HG02943 (cell line): ENCODE measurements around the gene ANAPC7.
"Not testable (repeated sequence)": the region's sequence is repeated elsewhere in the genome, so short reads cannot be mapped to it uniquely, and the experiment has no call there.

ENCODE experiments used
- ATAC-seq: cut with Tn5 transposase; IDR thresholded peaks from one replicate; pipeline ENCODE4 v1.9.1; 2021; ENCODE audit warnings: mild to moderate bottlenecking, low read depth, moderate library complexity; ENCODE audit not compliant: unreplicated experiment

ANAPC7 gene

DNA sequence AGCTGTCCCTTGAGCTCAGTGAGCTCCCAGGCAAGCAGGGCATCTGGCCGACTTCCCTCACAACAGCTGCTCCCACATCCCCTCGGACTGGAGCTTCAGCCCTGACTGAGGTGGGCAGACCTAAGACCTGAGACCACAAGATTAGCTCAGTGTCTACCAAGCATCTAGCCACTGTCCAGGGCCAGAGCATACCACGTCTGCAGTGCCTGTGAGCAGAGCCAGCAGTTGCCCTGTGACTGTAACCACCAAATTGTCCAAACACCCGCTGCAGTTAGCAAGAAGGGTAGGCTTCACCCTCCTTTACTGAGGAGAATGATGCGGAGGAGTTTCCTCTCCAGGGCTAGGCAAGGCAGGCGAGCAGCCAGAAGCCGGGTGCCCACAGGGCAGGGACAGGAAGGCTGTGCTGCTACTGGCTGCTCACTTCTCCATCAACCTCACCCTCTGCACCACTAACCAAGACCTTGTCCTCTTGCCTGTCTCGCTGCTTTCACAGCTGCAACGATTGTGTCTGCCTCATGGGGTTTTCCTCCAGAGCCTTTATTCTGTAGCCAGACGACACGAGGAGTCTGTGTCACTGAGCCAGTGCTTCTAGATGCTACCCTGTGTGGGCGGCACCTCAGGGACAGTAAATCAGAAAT lies 53.9 kb downstream of the ANAPC7 start:
- ATAC-seq: no peak

DNA sequence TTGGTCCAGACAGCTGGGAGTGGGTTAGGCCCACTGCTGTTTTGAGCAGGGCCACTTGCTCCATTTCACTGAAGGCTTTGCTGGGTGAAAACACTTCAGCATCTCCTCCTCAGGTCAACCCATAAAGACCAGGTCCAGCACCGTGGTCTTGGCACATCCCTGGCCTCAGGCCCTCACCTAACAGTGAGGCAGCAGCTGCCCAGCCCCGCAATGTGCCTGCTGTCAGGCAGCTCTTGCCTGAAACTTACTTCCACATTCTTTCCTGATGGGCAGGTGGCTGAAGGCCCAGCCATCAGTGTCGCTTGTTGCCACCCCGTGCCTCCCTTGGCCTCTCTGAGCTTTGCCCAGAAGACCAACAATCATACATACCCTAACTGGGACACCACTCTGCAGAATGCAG lies 54.4 kb downstream of the ANAPC7 start:
- ATAC-seq: no peak

DNA sequence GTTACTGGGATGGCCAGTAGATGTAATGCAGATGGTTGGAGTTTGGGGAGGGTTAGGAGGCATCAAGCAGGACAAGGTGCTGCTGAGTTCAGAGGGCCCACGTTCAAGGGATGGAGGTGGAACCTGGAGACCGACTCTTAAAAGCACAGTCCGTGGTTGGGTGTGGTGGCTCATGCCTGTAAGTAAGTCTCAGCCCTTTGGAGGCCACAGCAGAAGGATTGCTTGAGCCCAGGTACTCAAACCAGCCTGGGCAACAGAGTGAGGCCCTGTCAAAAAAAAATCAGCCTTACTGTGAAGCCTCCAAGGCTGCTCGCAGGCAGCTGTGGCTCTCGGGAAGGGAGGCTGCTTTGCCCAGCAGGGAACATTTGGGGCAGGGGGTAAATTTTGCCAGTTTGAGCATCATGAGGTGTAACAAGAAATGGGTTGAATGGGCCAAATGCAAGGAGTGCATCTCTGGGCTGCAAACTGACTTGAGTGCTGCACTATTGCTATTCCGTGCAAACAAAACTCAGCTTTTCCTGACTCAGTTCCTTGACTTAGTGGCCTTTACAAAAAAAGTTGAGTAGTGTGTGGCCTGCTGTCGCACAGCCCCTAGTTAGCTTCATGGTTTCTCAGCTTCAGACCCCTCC lies 55.0 kb downstream of the ANAPC7 start:
- ATAC-seq: no peak

DNA sequence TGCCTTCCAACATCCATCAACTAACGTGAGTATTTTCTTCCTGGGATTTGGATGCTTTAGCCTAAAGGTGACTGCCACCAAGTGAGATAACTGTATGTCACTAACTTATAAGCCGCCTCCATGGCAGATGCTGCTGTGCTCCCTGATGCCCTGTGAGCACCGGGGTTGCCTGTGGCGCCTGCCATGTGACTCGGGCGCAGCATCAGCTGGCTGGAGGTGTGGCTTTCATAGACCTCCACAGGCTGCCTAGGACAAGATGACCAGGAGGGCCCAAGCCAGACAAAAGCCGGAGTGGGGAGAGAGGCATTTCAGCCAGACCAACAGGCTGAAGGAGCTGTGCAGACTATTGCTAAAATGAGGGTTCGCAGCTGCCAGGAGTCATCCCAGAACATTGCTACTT lies 55.7 kb downstream of the ANAPC7 start:
- no peak for ATAC-seq

DNA sequence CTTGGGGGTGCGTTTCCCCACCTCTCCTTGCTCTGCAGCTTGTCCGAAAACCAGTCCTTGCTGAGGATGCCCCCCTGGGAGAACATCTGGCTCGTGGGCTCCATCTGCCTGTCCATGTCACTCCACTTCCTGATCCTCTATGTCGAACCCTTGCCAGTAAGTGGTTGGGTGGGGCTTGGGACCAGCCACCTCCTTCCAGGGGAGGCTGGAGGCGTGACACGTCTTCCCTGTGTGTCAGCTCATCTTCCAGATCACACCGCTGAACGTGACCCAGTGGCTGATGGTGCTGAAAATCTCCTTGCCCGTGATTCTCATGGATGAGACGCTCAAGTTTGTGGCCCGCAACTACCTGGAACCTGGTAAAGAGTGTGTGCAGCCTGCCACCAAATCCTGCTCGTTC lies 57.5 kb downstream of the ANAPC7 start:
- no peak for ATAC-seq

DNA sequence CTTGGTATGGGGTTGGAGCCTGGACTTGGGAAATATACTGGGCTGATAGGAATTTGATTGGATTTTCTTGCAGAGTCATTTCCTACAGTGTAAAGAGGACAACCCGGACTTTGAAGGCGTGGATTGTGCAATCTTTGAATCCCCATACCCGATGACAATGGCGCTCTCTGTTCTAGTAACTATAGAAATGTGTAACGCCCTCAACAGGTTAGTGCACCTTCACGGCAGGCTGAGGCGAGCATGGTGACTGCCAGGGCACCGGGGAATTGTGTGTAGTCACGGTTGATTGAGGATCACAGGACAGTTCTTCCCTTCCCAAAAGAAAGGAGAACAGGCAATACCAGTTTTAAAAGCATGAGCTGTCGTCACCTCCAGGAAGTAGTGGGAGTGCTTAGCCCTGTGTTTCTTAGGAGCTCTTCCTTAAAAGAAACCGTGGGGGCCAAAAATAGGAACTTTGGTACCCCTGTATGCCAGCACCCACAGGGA lies 58.3 kb downstream of the ANAPC7 start:
- no peak for ATAC-seq

DNA sequence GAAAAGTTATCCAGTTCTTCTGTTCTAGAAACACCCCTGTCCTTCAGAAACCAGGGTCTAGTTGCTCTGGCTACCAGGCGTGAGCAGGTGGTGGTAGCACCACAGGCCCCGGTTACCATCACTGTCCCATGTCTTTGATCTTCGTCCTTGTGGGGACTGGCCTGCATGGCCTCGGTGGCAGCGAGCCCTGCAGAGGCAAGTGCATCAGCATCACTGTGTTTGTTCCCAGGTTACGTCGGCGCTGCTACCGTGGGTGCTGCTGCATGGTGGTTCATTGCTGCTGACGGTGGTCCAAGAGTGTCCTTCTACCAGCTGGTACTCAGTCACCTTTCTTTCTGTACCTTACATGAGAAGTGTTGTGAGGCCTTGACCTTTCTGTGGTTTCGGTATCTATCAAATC lies 58.9 kb downstream of the ANAPC7 start:
- ATAC-seq: no peak

DNA sequence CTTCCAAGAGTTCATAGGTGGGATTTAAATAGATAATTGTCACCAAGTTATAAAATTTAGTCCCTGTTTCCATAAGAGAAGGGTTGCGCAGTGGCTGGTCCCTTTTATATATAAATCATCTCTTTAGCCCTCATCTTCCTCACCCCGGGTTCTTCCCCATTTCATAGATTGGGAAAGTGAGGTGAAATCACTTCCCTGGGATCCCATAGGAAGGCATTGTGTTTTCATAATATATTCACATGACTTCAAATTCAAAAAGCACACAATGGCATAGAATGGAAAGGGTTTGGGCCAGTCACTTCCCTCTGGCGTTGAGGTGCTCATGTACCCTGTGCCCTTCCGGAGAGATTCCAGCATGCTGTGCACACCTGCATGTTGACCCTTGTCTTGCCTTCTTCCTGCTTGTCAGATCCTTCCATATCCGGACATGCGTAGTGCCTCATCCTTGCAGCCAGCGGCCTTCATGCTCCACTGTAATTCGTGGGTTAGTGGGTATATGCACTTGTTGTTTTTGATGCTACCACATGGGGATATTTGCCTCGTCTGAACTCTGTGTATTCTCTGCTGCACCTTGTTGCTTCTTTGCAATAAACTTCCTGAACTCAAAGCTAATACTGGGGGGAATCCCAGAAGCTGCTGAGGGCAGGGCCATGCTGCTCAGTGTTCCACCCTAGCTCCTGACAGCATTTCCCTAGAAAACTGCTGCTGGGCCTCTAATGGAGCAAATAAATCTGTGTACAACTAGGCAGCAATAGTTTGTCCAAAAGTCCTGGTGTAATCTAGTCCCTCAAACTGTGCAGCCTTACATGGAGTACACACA lies 59.6 kb downstream of the ANAPC7 start:
- no peak for ATAC-seq

DNA sequence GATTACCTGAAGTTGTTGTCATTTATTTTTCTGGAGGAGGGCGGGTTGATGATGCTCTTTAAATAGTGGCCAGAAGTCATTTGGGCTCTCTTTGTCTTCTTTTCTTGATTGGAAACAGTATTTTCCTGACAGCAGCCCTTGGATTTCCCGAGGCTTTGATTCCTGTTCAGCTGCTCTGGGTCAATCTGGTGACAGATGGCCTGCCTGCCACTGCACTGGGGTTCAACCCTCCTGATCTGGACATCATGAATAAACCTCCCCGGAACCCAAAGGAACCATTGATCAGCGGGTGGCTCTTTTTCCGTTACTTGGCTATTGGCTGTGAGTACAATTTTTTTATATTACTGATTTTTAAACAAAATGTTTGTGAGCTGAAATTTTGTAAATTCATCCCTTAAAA lies 60.4 kb downstream of the ANAPC7 start:
- no peak for ATAC-seq

DNA sequence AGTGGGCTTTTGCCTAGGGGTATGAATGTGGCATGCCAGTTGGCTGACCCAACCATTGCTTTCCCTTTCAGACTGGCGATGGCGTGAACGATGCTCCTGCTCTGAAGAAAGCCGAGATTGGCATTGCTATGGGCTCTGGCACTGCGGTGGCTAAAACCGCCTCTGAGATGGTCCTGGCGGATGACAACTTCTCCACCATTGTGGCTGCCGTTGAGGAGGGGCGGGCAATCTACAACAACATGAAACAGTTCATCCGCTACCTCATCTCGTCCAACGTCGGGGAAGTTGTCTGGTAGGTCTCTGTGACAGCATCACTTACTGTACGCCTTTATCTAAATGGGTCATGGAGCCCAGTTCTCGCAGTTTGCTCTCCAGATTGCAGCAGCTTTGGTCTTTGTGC lies 61.4 kb downstream of the ANAPC7 start:
- ATAC-seq: no peak

DNA sequence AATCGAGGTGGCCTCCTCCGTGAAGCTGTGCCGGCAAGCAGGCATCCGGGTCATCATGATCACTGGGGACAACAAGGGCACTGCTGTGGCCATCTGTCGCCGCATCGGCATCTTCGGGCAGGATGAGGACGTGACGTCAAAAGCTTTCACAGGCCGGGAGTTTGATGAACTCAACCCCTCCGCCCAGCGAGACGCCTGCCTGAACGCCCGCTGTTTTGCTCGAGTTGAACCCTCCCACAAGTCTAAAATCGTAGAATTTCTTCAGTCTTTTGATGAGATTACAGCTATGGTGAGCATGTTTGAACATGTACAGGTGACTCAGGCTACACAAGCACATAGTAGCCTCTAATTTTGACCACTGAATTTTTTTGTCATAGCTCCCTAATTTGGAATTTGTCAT lies 62.8 kb downstream of the ANAPC7 start:
- no peak for ATAC-seq

DNA sequence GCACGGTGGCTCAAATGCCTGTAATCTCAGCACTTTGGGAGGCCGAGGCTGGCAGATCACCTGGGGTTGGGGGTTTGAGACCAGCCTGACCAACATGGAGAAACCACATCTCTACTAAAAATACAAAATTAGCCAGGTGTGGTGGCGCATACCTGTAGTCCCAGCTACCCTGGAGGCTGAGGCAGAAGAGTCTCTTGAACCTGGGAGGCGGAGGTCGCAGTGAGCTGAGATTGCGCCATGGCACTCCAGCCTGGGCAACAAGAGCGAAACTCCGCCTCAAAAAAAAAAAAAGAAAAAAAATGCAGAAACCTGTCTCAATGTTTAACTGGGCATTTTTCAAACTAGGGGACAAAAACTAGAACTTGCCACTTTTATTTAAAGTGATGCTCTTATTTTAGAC lies 63.2 kb downstream of the ANAPC7 start:
- ATAC-seq: not testable (repeated sequence)

DNA sequence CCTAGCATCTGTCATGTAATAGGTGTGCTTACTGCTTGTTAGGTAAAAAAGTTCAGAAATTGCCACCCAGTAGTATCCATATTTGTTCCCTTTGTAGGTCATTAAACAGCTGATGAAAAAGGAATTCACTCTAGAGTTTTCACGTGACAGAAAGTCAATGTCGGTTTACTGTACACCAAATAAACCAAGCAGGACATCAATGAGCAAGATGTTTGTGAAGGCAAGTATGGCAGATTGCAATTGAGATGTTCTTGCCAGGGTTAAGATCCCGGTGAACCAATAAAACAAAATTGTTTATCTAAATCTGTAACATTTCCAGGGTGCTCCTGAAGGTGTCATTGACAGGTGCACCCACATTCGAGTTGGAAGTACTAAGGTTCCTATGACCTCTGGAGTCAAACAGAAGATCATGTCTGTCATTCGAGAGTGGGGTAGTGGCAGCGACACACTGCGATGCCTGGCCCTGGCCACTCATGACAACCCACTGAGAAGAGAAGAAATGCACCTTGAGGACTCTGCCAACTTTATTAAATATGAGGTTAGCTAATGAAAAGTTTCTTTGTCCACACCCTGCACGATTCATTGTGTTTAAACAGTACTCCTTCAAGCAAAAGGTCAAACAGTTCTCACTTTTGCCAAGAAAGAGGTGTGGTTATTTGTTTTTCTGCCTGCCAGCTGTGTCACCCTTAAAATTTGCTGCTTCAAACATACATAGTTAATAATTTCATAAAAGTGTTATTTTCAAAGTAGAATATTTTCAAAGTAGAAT lies 64.1 kb downstream of the ANAPC7 start:
- no peak for ATAC-seq

DNA sequence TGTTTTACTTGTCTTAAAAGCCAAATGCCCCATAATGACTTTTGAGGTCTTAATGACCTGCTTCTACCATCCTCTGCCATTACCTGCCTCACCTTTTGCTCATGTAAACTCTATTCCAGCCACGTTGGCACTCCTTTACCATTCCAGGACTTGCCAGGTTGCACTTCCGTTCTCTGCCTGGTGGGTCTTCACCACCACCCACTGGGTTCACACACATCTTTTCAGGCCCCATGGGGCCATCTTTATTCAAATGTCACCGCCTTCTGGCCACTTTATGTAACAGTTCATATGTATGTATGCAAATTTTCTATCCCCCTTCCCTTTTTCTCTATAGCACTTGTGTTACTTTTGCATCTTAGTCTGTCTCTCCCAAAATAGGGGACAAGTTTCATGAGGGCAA lies 64.8 kb downstream of the ANAPC7 start:
- ATAC-seq: no peak

DNA sequence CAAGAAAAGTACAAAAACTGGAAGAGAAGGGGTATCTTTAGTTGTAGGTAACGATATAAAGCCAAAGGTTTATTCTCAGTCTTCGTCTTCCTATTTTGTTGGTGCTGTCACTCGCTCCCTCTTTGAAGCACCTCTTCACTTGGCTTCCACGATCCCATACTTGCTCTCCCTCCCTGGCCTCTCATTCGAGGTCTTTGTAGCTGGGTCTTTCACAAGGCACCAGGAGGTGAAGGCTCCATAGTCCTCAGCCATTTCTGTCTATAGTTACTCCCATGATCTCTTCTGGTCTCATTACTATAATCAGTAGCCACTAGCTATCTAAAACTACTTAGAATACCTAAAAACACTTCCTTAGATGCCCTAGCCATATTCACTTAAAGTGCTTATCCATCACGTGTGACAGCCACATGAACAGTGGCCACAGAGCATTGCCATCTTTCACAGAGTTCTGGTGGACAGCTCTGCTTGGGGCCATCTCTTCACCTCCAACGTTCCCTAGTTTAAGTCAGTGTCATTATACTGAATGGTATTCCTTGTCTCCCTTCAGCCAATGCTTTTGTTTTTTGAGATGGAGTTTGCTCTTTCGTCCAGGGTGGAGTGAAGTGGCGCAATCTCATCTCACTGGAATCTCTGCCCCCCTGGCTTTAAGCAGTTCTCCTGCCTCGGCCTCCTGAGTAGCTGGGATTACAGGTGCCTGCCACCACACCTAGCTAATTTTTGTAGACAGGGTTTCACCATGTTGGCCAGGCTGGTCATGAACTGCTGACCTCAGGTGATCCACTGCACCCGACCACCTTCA lies 65.4 kb downstream of the ANAPC7 start:
- ATAC-seq: no peak

DNA sequence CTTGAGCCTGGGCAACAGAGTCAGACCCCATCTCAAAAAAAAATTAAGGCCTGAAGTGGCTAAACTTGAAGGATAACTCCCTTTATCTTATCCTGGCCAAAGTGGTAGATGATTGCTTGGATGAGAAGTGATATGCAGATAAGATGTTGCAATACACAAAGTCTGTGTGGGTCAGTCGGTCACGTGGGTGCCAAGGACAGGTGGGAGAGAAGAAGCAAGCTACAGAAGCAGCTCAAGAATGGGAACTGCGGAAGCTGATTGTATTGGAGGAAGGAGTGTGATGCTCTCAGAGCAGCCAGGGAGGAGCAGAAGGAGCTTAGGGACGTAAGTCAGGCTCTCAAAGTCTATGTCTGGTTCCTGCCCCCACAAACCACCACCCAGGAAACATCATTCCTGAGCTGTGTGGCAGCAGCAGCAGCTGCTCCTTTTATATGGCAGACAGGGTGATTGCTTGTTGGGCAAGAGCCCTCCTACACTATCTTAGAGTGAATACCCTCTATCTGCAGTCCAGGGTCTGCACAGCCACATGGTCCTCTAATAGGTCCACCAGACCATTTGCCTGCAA lies 67.9 kb downstream of the ANAPC7 start:
- ATAC-seq: no peak

DNA sequence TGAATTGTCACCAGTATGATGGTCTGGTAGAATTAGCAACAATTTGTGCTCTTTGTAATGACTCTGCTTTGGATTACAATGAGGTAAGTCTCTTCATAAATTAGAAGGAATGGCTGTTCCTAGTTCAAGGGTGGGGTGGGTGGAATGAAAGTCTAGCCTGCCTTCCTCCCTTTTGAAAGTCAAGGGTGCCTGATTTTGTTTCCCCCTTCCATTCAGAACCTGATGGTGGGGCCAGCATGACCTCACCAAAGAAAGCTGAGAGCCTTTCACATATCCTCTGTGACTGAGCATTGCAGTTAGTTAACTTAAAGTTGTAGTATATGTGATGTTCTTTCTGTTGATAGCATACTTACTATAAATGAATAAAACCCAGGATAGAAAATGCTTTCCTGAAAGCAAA lies 70.3 kb downstream of the ANAPC7 start:
- no peak for ATAC-seq

DNA sequence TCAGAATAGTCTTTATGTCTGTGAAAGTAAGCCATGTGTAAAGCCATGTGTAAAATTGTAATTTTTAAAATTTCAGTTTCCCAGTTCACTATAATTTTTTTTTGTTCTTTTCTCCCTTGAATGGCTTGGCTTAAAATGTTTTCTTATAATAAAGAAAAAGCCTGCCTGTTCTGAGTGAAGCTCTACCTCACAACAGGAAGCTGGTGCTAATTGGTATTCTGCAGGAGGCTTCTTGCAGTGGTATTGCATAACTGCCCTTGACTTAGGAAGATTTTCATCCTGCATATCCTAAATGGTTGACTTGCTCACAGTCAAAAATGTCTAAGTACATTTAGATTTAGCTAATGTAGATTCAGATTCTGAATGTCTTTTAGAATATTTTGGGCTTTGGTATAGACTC lies 73.0 kb downstream of the ANAPC7 start:
- ATAC-seq: no peak

DNA sequence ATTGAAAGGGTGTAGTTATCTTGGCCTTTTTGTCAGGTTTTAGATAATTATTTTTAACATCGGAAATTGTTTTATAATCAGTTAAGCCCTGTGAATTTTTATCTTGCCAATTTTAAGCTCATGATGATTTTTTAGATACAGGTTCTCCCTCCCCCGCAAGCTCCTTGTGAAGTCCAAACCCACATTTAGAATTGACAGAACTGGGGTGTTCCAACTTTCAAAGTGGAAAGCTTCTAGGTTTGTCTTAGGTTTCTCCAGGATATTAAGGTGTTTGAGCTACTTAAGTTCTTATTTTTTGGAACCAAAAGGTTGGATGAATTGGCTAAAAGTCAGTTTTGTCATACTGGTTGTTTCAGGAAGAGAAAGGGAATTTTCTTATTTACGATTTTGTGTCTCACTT lies 73.4 kb downstream of the ANAPC7 start:
- no peak for ATAC-seq

DNA sequence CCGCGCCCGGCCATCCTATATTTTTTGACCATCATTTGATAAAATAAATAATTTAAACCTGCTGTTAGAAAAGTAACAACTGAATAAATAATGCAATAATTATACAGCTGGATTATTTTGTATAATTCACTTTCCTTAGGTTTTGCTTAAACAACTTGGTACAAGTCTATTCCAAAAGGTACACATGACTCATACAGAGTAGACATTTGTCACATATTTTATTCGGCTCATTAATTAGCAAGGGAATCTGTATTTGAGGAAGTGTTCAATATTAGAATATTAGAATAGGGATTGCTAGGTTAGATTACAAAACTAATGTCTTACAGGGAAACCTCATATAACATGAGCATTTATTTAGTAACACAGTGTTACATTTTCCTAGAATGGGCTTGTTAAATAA lies 73.8 kb downstream of the ANAPC7 start:
- ATAC-seq: no peak
